Fibroblast of skin of right quadriceps (primary cell): ENCODE measurements around the gene CACNA2D2.

Source experiments
- DNase-seq: peaks from one replicate; pipeline ENCODE4 v3.0.0-alpha.2; 2013

CACNA2D2 gene

GRCh38 chr3:50389414-50389767 lies 114.0 kb downstream of the CACNA2D2 start:
- no peak for DNase-seq

GRCh38 chr3:50388720-50389413 lies 114.6 kb downstream of the CACNA2D2 start:
- DNase-seq = no peak

GRCh38 chr3:50388016-50388719 lies 115.3 kb downstream of the CACNA2D2 start:
- no peak for DNase-seq

- no peak for DNase-seq
Measured at GRCh38 chr3:50385754-50386153, 117.7 kb downstream of the CACNA2D2 start.

- DNase-seq = no peak
Measured at GRCh38 chr3:50383750-50384149, 119.7 kb downstream of the CACNA2D2 start.

- no peak for DNase-seq
Measured at GRCh38 chr3:50382722-50383121, 120.7 kb downstream of the CACNA2D2 start.

- DNase-seq = no peak
Measured at GRCh38 chr3:50381383-50381782, 122.1 kb downstream of the CACNA2D2 start.

GRCh38 chr3:50380405-50381085 lies 122.9 kb downstream of the CACNA2D2 start:
- no peak for DNase-seq

- DNase-seq = no peak
Measured at GRCh38 chr3:50378757-50379156, 124.7 kb downstream of the CACNA2D2 start.

GRCh38 chr3:50378024-50378423 lies 125.4 kb downstream of the CACNA2D2 start:
- DNase-seq = no peak

- no peak for DNase-seq
Measured at GRCh38 chr3:50375258-50375931, 128.0 kb downstream of the CACNA2D2 start.

GRCh38 chr3:50374363-50375257 lies 128.8 kb downstream of the CACNA2D2 start:
- no peak for DNase-seq

GRCh38 chr3:50373146-50374051 lies 130.0 kb downstream of the CACNA2D2 start:
- DNase-seq = no peak

GRCh38 chr3:50372349-50372748 lies 131.1 kb downstream of the CACNA2D2 start:
- no peak for DNase-seq

- DNase-seq = no peak
Measured at GRCh38 chr3:50371133-50371685, 132.2 kb downstream of the CACNA2D2 start.

GRCh38 chr3:50370594-50370993 lies 132.8 kb downstream of the CACNA2D2 start:
- DNase-seq = peak; percentile 51

- DNase-seq = no peak
Measured at GRCh38 chr3:50369012-50369670, 134.3 kb downstream of the CACNA2D2 start.

GRCh38 chr3:50365842-50366220 lies 137.6 kb downstream of the CACNA2D2 start:
- DNase-seq = no peak

- peak; percentile 51 for DNase-seq
Measured at GRCh38 chr3:50365080-50365841, 138.2 kb downstream of the CACNA2D2 start.
